SU-DHL-6 (cell line): Measurements from ENCODE around the gene MESP2.

Source experiments
- CTCF ChIP-seq: fragments of 200-600 bp; sonication (generic); IDR thresholded peaks from one replicate; pipeline ENCODE4 v1.5.1; 2017; ENCODE audit warnings: antibody characterized with exemption, mild to moderate bottlenecking, low read length, moderate library complexity; ENCODE audit not compliant: insufficient read depth, poor library complexity, severe bottlenecking
- EZH2phosphoT487 ChIP-seq: fragments of 200-600 bp; sonication (generic), shearing (Covaris generic); conservative IDR thresholded peaks from 2 replicates; pipeline ENCODE4 v1.6.1; 2018; ENCODE audit warnings: mild to moderate bottlenecking, antibody characterized with exemption, low read length, moderate library complexity, mixed read lengths

GRCh38 chr15:89785064-89785773 is 9.1 kb downstream of the MESP2 start:
- TF ChIP-seq CTCF = no peak
- no peak for TF ChIP-seq EZH2phosphoT487
